OCI-LY1 (cell line): Measurements from ENCODE around the gene TLCD3B.

ENCODE experiments used
- H2AFZ ChIP-seq: fragments of 200-600 bp; sonication (generic), shearing (Covaris generic); 2 replicates; pipeline ENCODE4 v1.6.0; 2014; ENCODE audit warnings: antibody characterized with exemption, mild to moderate bottlenecking, low read length
- H3F3A ChIP-seq: fragments of 200-600 bp; sonication (generic), shearing (Covaris generic); 2 replicates; pipeline ENCODE4 v1.6.0; 2014; ENCODE audit warnings: mild to moderate bottlenecking, antibody characterized with exemption, low read length, moderate library complexity; ENCODE audit not compliant: insufficient read depth
- H3K27ac ChIP-seq: fragments of 200-600 bp; sonication (generic); 2 replicates; pipeline ENCODE4 v1.5.1; 2014; ENCODE audit warnings: low read length, mixed run types, mild to moderate bottlenecking, low read depth; ENCODE audit not compliant: poor library complexity, severe bottlenecking
- H3K27me3 ChIP-seq: fragments of 200-600 bp; sonication (generic); 2 replicates; pipeline ENCODE4 v1.6.0; 2014; ENCODE audit warnings: antibody characterized with exemption, mild to moderate bottlenecking, low read length, moderate library complexity; ENCODE audit not compliant: insufficient read depth
- H3K36me3 ChIP-seq: fragments of 200-600 bp; sonication (generic); 2 replicates; pipeline ENCODE4 v1.6.1; 2014; ENCODE audit warnings: mild to moderate bottlenecking, antibody characterized with exemption, low read length, moderate library complexity, mixed read lengths; ENCODE audit not compliant: insufficient read depth
- H3K4me1 ChIP-seq: fragments of 200-600 bp; sonication (generic); 2 replicates; pipeline ENCODE4 v1.5.1; 2014; ENCODE audit warnings: mild to moderate bottlenecking, low read length, moderate library complexity; ENCODE audit not compliant: insufficient read depth, severe bottlenecking
- H3K4me2 ChIP-seq: fragments of 200-600 bp; sonication (generic), shearing (Covaris generic); 2 replicates; pipeline ENCODE4 v1.6.1; 2014; ENCODE audit warnings: low read length
- H3K4me3 ChIP-seq: fragments of 200-600 bp; sonication (generic); 2 replicates; pipeline ENCODE4 v1.5.1; 2014; ENCODE audit warnings: low read length, low read depth, mild to moderate bottlenecking, mixed read lengths; ENCODE audit not compliant: poor library complexity, severe bottlenecking
- H3K79me2 ChIP-seq: fragments of 200-600 bp; shearing (Covaris generic); 2 replicates; pipeline ENCODE4 v1.6.1; 2016; ENCODE audit warnings: mixed run types, low read length, mixed read lengths; ENCODE audit not compliant: insufficient read depth
- H3K9ac ChIP-seq: fragments of 200-600 bp; sonication (generic), shearing (Covaris generic); 2 replicates; pipeline ENCODE4 v1.6.1; 2014; ENCODE audit warnings: mild to moderate bottlenecking, low read length, mixed read lengths
- H3K9me2 ChIP-seq: fragments of 200-600 bp; sonication (generic), shearing (Covaris generic); 2 replicates; pipeline ENCODE4 v1.6.1; 2014; ENCODE audit warnings: low read depth, mild to moderate bottlenecking, low read length, mixed read lengths
- H3K9me3 ChIP-seq: fragments of 200-600 bp; shearing (Covaris generic); 2 replicates; pipeline ENCODE4 v1.6.1; 2014; ENCODE audit warnings: low read length, mixed read lengths
- H4K20me1 ChIP-seq: fragments of 200-600 bp; sonication (generic), shearing (Covaris generic); 2 replicates; pipeline ENCODE4 v1.6.0; 2016; ENCODE audit warnings: mild to moderate bottlenecking, low read length; ENCODE audit not compliant: insufficient read depth
- CTCF ChIP-seq: fragments of 200-600 bp; sonication (generic), shearing (Covaris generic); IDR thresholded peaks from 2 replicates; pipeline ENCODE4 v1.5.1; 2017; ENCODE audit warnings: mild to moderate bottlenecking, antibody characterized with exemption, low read length, moderate library complexity, mixed read lengths
- EZH2 ChIP-seq: fragments of 200-600 bp; sonication (generic), shearing (Covaris generic); IDR thresholded peaks from 2 replicates; pipeline ENCODE4 v1.8.0; 2017; ENCODE audit warnings: borderline replicate concordance, mixed run types, mild to moderate bottlenecking, antibody characterized with exemption, low read length, moderate library complexity, mixed read lengths

The TLCD3B gene

DNA sequence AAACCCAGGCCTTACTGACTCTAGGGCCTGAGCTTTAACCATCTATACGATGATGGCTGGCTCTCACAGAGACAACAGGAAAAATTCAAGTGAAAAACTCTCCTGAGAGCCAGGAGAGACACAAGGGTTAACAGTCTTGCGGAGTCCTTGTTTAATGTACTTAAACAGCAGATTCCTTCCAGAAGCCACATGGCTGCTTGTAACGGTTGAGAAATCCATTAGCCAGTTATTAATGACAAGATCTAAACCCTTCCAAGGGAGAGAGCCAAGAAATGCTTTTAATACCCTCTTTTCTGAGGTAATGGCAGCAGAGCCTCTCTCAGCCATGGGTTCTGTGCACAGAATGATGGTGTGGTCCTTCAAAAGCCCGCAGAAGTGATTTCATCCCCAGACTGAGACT is 29.3 kb upstream of the TLCD3B start:
- peaks cover 15% of the 10 kb centered on the region for H3K4me1 ChIP-seq
- H3K9ac ChIP-seq = no peak overlapping the region
- no peak overlapping the region for H2AFZ ChIP-seq
- H3K27ac ChIP-seq = no peak overlapping the region
- no peaks in the 10 kb centered on the region for H3K27me3 ChIP-seq
- no peaks in the 10 kb centered on the region; the same call in 1 of the 2 replicates for H3K79me2 ChIP-seq
- no peaks in the 10 kb centered on the region for H3K9me2 ChIP-seq
- no peaks in the 10 kb centered on the region for H3F3A ChIP-seq
- H3K4me2 ChIP-seq = no peak overlapping the region
- H4K20me1 ChIP-seq = no peaks in the 10 kb centered on the region
- no peaks in the 10 kb centered on the region for H3K36me3 ChIP-seq
- H3K9me3 ChIP-seq = no peaks in the 10 kb centered on the region
- no peak overlapping the region for H3K4me3 ChIP-seq
- TF ChIP-seq CTCF = no peak
- no peak for TF ChIP-seq EZH2

- no peak overlapping the region for H2AFZ ChIP-seq
- no peak overlapping the region; the same call in 1 of the 2 replicates for H3K9ac ChIP-seq
- peak overlapping the region; percentile 1 for H3K27ac ChIP-seq
- no peak overlapping the region for H3K4me3 ChIP-seq
- H3K36me3 ChIP-seq = no peaks in the 10 kb centered on the region
- no peaks in the 10 kb centered on the region for H4K20me1 ChIP-seq
- no peaks in the 10 kb centered on the region for H3F3A ChIP-seq
- H3K4me1 ChIP-seq = peaks cover 25% of the 10 kb centered on the region
- peak; percentile 87 for TF ChIP-seq CTCF
- no peak for TF ChIP-seq EZH2
- no peaks in the 10 kb centered on the region for H3K9me3 ChIP-seq
- H3K27me3 ChIP-seq = no peaks in the 10 kb centered on the region
- no peaks in the 10 kb centered on the region for H3K79me2 ChIP-seq
- no peaks in the 10 kb centered on the region for H3K9me2 ChIP-seq
- H3K4me2 ChIP-seq = peak overlapping the region; percentile 14; the same call in 1 of the 2 replicates
Measured at GRCh38 chr16:30054959-30055553, 24.0 kb upstream of the TLCD3B start.

DNA sequence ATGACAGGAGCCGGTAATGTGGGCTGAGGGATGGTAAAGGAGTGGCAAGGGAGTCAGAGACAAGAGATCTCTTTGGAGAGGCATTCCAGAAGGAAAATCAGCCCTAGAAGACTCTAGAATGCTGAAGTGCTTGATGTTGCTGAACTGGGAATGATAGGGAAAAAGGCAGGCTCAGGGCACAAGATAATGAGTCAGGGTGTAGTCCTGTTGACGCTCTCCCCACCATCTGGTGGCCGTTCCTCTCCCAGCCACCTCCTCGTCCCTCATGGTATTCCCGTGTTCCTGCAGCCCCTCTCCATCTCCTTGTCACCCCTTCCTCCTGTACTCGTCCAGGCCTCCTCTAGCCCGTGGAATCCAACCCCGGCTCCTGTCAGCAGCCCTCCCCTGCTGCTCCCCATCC is 23.4 kb upstream of the TLCD3B start:
- H3K4me2 ChIP-seq = peak overlapping the region; percentile 14; the same call in 1 of the 2 replicates
- no peaks in the 10 kb centered on the region for H3K27me3 ChIP-seq

More for the DNA sequence above, 23.4 kb upstream of the TLCD3B start:
- Histone ChIP-seq H3K9me2 (no peaks in the 10 kb centered on the region), H3K27ac (no peak overlapping the region), H3K9ac (no peak overlapping the region), H2AFZ (no peak overlapping the region), H3K36me3 (no peaks in the 10 kb centered on the region), H3K9me3 (no peaks in the 10 kb centered on the region), H3F3A (no peaks in the 10 kb centered on the region), H3K4me1 (peaks cover 25% of the 10 kb centered on the region), H3K79me2 (no peaks in the 10 kb centered on the region), H3K4me3 (no peak overlapping the region), H4K20me1 (no peaks in the 10 kb centered on the region)
- no peak for TF ChIP-seq EZH2
- no peak for TF ChIP-seq CTCF
